NOMO-1 treated with dmso at 0.1 percent for 144 hours (cell line): ENCODE data around the gene SMPD4.
"Not testable (repeated sequence)": the region's sequence is repeated elsewhere in the genome, so short reads cannot be mapped to it uniquely, and the experiment has no call there.

Source experiments
- DNase-seq: peaks from one replicate; lab custom pipeline; 2025; ENCODE audit not compliant: unreplicated experiment; lab: John Stamatoyannopoulos, UW

SMPD4 gene

DNA sequence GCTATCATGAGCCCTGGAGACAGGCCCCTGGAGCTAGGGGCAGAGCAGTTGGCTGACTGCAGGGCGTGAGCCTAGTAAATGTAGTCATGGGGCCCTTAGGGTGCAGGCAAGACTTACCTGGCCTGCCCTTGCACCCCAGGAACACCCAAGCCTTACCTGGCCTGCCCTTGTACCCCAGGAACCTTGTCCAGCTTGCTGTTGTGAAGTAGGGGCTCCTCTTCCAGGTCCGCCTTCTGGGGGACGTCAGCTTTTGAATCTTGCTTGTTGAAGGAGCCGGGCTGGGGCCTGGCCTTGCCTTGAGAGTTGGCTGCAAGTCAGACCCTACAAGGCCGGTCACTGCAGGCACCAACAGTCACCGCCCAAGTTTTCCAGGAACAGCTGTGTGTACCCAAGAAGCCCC is 40.4 kb downstream of the SMPD4 start:
- not testable (repeated sequence) for DNase-seq

DNA sequence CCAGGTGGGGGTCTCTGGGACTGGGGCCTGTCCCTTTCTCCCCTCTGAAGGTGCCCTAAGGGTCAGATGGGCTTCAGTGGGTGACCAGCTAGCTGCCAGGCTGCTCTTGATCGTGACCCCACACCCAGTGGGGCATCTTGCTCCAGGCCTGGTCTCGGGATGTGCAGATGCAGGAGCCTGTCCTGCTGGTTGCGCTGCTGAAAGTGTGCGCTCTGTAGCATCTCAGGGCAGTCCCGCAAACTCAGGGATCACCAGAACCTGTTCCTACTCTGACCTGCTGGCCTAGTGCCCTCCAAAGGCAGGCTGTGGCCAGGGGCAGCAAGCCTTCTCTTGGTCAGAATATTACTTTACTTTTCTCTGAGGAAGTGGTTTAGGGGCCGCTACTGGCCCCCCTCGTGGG is 40.9 kb downstream of the SMPD4 start:
- not testable (repeated sequence) for DNase-seq

DNA sequence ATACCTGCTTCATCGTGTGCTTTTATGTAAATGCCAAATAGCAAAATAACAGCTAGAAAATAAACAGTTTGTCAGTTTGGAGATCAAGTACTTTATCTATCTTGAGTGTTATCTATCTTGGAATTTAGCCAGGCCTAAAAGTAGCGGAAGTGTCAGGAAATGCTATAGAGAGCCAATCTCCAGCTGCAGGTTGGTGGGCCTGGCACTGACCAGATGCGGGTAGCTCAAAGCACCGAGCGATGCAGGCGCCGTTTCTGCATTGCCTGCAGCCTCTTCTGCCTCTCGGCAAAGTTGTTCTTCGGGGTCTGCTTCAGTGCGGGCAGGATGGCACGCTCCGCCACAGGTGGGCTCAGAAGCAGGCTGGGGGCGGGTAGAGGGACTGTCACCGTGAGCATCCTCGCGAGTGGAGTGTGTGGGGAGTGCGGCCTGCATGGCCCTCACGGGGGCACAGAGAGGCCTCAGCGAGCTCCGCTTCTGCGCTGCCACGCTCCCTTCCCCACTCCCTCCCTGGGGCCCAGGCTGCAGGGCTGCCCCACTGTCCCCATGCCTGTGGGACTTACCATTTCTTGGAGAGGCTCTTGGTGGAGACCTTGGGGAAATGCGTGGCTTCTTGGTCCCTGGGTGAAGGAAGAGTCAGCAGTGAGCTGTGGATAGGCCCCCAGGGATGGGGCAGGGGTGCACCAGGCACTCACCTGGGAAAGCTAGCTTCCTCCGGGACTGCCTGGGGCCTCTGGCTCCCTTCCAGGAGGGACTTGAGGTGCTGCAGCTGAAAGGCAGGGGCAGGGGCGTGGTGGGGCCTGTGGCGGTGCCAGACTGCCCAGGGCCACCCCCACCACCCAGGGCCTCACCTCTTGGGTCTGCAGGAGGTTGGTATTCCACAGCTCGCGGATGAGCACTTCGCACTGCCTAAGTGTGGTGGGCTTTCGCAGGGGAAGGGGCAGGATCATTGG is 41.8 kb downstream of the SMPD4 start:
- not testable (repeated sequence) for DNase-seq

DNA sequence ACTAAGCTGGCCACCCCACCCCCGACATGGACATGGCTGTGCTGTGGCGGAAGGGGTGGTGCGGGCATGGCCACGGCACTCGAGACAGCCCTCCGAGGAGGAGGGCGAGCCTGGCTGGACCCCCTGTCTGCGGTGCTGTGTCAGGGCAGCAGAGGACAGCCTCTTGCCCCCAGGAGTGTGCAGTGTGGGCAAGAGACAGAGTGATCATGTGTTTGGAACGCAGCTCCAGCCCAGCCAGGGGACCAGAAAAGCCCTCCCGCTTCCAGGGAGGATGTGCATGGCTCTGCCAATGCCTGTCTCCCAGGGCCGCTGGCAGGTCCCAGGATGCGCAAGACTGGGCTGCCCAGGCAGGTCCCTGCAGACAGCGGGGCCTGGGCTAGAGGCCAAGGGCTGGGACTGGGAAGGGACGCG is 42.6 kb downstream of the SMPD4 start:
- not testable (repeated sequence) for DNase-seq

DNA sequence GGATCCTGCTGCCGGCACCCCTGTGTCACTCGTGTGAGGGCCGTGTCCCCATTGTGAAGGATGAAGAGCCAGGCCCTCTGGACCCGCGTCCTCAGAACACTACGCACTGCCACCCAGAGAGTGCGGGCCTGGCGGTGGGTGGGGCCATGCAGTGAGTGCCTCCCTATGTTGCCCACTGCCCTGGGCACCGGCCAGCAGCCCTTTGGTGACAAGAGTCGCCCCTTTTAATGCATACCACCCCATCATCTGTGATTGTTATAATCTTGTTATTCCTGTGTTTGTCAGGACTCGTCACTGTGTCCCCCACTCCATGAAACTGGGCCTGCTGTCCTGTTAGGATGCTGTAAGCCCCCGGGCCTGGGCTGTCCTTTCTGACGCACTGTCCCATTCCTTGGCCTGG is 43.1 kb downstream of the SMPD4 start:
- not testable (repeated sequence) for DNase-seq

DNA sequence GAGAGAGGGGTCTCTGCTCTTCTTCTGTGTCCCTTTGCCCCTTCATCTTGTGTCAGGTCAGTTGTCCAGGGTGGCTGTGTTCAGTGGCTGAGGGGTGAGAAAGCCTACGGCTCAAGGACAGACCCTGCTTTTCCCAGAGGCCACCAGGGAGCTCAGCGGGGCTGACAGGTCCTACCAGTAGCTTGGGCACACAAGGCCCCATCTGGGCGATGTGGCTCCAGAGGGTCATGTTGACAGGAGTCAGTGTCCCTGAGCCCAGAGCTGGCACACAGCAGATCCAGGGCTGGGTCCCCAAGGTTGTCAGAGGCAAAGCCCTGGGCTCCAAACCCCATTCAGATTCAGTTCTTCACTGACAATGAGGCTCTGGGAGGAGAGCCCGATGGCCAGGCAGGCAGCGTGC is 44.3 kb downstream of the SMPD4 start:
- not testable (repeated sequence) for DNase-seq

DNA sequence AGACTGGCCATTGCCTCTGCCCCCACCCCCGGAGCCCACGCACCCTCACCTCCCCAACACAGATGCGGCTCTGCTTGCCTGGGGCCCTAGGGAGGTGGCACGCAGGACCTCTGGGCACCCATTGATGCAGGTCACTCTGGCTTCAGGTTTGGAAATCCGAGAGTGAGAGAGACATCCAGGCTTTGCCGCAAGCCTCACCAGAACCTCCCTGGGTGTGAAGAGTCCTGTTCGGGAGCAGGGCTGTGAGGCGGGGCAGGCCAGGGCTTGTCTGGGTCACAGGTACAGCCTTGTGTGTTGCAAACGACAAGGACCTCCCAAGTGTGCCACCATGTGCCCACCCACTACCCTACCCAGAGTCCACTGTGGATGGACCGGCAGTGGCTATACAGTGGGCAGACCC is 44.9 kb downstream of the SMPD4 start:
- DNase-seq, result not testable (repeated sequence)

DNA sequence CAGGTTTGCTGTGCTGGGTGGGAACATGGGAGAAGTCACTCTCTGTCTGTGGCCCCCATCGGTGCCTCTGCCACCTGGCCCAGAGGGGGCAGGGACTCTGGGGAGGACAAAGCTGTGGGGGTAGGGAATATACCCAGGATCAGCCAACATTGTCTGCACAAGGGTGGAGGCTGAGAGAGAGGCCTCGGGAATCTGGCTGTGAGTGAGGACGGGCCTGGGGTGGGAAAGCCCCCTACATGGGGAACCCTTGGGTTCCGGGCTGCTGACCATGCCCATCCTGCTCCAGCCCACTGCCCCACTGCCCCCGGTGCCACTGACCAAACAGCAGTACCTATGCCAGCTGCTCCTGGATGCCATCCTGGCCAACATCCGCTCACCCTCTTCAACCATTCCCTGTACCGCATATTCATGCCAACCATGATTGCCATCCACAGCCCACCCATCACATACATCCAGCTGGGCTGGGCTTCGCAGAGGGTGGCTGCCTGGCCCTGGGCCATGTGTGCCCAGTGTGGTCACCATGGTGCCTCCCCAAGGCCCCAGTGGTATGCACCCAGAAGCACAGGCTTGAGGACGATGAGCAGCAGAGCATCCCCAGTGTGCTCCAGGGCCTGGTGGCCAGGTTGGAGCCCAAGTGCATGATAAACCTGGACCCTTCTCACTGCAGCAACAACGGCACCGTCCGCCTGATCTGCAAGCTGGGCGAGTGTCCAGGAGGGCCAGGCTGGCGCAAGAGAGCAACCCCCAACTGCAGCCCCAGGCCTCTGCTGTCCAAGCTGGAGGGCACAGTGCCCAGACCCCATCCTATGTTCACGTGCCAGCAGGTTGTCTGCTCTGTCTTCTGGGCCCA is 45.5 kb downstream of the SMPD4 start:
- DNase-seq, result no peak

DNA sequence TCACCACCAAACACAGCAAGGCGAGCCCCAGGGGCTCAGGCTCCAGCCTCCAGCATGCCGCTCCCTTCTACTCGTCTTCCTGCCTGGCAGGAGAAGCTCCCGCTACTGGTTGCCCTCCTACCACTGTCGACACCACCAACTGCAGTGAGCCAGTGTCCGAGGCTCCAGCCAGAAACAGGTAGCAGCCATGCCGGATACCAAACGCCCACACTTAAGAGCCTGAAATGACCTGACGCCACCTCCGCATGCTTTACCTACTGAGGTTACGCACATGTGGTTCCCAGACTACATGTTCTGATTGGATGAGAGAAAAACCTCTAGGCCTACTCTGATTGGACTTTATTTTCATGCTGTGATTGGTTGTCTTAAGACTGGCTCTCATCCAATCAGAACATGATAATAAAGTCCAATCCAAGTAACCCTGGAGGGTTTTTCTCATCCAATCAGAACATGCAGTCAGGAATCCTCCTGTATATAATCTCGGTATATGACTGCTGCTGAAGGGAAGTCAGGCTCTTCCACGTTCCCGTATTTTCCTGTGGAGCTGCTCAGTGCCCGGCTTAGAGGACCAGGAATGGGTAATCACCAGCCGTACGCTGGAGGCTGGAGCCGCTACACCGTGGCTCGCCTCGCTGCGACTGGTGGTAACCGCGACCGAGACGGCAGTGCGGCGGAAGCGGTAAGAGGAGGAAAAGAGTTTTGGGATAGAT is 52.1 kb downstream of the SMPD4 start, which contains the start of gene POTEF:
POTEF (minus strand) TSS at position 103 of the 710 bp plus-strand sequence. CDS start 8,707 bp downstream, outside the sequence.
- DNase-seq, result not testable (repeated sequence)

DNA sequence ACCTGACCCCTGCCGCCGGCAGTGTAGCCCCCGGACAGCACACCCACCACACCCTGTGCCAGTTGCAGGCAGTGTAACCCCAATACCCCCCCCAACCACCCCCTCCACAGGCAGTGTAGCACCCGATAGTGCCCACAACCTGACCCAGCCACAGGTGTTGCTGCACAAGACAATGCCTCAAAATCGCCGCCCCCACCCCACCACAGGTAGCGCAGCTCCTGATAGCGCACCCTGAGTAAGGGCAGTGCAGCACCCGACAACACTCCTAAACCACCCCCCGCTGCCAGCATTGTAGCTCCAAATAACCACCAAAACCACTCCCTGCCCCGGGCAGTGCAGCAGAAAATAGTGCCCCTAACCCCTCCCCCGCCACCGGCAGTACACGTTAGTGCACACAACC is 52.9 kb downstream of the SMPD4 start:
- DNase-seq, result not testable (repeated sequence)

DNA sequence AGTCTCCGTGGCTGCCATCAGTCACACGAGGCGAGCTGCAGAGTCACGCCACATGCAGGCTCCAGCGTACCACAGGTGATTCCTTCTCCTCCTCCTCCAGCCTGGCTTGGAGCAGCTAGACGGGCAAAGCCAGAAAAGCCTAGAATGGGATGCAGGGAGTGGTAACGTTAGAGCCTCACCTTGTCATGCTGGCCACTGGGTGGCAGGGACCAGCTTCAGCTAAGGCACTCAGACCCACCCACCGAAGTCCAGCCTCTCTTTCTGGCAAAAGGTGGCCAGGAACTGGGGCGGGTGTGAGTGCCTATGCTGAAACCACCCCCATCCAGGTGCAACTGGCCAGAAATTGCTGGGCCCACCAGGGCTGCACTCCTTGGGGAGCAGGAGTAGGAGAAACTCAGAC is 53.7 kb downstream of the SMPD4 start:
- DNase-seq, result not testable (repeated sequence)

DNA sequence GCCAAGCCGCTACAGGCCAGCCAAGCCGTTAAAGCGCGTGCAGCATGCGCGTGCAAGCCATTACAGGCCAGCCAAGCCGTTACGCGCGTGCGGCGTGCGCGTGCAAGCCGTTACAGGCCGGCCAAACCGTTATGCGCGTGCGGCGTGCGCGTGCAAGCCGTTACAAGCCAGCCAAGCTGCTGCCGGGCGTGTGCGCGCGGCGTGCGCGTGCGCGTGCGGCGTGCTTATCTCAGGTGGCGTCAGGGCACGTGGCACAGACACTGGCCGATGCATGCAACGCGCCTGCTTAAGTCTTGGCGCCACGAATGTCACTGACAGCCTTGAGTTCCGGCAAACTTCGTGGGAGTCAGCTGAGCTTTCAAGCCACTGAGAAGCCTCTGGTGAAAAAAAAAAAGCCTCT is 60.5 kb downstream of the SMPD4 start:
- not testable (repeated sequence) for DNase-seq

DNA sequence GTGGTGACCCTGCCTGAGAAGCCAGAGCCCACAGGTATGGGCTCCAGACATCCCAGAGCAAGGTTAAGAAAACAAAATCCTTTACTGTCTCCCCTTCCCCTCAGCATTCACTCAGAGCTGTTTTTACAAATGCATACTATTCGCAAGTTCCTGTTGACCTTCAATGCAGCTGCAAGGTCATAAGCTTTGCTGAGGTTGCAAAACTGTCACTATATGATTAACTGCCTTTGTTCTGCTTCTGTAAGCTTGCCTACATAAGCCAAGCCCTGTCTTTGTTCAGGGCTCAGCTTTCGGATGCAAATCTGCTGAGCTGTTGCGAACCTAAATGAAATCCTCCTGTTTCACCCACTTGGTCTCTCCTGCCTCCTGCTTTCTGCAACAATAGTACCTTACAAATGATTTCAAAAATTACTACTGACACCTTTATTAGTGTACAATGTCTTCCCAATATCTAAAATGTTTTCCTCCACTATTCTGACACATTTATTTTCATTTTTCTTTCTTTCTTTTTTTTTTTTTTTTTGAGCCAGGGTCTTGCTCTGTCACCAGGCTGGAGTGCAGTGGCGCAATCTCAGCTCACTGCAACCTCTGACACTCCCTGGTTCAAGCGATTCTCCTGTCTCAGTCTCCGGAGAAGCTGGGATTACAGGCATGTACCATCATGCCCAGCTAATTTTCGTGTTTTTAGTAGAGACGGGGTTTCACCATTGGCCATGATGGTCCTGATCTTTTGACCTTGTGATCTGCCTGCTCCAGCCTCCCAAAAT is 78.6 kb downstream of the SMPD4 start:
- not testable (repeated sequence) for DNase-seq
